ENCODE data around the gene GPR107. TPM values are rescaled to one million over a fixed set of nuclear protein-coding genes. Genes with fewer than 3 reads are reported as not detected.
"Not testable (repeated sequence)": the region's sequence is repeated elsewhere in the genome, so short reads cannot be mapped to it uniquely, and the experiment has no call there.

GPR107 gene
- total and polyA plus RNA-seq, 2 experiments from 2014 or later = 10.6 to 25.6 TPM

GRCh38 chr9:130021123-130021522, 32.6 kb upstream of the GPR107 start:
- 88% methylated on average over 2 of the region's 2 CpGs for WGBS (ENCODE audit: low lambda C conversion rate, missing lambda C conversion rate)
- Histone ChIP-seq H3K4me1 (ENCODE audit: insufficient read depth) (no peaks in the 10 kb centered on the region), H3K4me3 (no peak overlapping the region), H3K79me2 (peaks cover 84% of the 10 kb centered on the region), H3K27ac (no peak overlapping the region), H3K9me2 (replicated peaks; ENCODE audit: insufficient read depth) (no peaks in the 10 kb centered on the region), H3K27me3 (no peaks in the 10 kb centered on the region), H3K4me2 (no peak overlapping the region), H2AFZ (no peak overlapping the region), H4K20me1 (ENCODE audit: insufficient read depth, poor library complexity, severe bottlenecking) (no peaks in the 10 kb centered on the region), H3K36me3 (replicated peaks; ENCODE audit: insufficient read depth, low read depth) (no peaks in the 10 kb centered on the region), H3K9me3 (ENCODE audit: low read depth) (no peaks in the 10 kb centered on the region)
- TF ChIP-seq, protein P1, sequence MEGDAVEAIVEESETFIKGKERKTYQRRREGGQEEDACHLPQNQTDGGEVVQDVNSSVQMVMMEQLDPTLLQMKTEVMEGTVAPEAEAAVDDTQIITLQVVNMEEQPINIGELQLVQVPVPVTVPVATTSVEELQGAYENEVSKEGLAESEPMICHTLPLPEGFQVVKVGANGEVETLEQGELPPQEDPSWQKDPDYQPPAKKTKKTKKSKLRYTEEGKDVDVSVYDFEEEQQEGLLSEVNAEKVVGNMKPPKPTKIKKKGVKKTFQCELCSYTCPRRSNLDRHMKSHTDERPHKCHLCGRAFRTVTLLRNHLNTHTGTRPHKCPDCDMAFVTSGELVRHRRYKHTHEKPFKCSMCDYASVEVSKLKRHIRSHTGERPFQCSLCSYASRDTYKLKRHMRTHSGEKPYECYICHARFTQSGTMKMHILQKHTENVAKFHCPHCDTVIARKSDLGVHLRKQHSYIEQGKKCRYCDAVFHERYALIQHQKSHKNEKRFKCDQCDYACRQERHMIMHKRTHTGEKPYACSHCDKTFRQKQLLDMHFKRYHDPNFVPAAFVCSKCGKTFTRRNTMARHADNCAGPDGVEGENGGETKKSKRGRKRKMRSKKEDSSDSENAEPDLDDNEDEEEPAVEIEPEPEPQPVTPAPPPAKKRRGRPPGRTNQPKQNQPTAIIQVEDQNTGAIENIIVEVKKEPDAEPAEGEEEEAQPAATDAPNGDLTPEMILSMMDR (IDR thresholded peaks at IDR 0.05; ENCODE audit: poor library complexity) = no peak
- TF ChIP-seq EZH2phosphoT487 (IDR thresholded peaks at IDR 0.05; ENCODE audit: low read depth, severe bottlenecking, unreplicated experiment) (no peak), EZH2 (IDR thresholded peaks at IDR 0.05; ENCODE audit: borderline replicate concordance) (no peak)
- no peak for DNase-seq (ENCODE audit: low spot score)

GRCh38 chr9:130021842-130022241, 31.9 kb upstream of the GPR107 start:
- not testable (repeated sequence) for H3K36me3 ChIP-seq (replicated peaks; ENCODE audit: insufficient read depth, low read depth); H3K9me3 ChIP-seq (ENCODE audit: low read depth); H3K27ac ChIP-seq; H3K4me1 ChIP-seq (ENCODE audit: insufficient read depth); H3K4me2 ChIP-seq; H2AFZ ChIP-seq; H3K9me2 ChIP-seq (replicated peaks; ENCODE audit: insufficient read depth); H3K4me3 ChIP-seq; DNase-seq (ENCODE audit: low spot score); H4K20me1 ChIP-seq (ENCODE audit: insufficient read depth, poor library complexity, severe bottlenecking); H3K27me3 ChIP-seq
- 100% methylated on average over 3 of the region's 3 CpGs for WGBS (ENCODE audit: low lambda C conversion rate, missing lambda C conversion rate)
- peaks cover 86% of the 10 kb centered on the region for H3K79me2 ChIP-seq

- H3K9me2 ChIP-seq (replicated peaks; ENCODE audit: insufficient read depth) = no peaks in the 10 kb centered on the region
- H3K36me3 ChIP-seq (replicated peaks; ENCODE audit: insufficient read depth, low read depth) = no peaks in the 10 kb centered on the region
- H3K27ac ChIP-seq = no peak overlapping the region
- 84% methylated on average over 8 of the region's 8 CpGs for WGBS (ENCODE audit: low lambda C conversion rate, missing lambda C conversion rate)
- H2AFZ ChIP-seq = no peak overlapping the region
- H4K20me1 ChIP-seq (ENCODE audit: insufficient read depth, poor library complexity, severe bottlenecking) = no peaks in the 10 kb centered on the region
- no peak overlapping the region for H3K4me3 ChIP-seq
- peaks cover 90% of the 10 kb centered on the region for H3K79me2 ChIP-seq
- H3K4me2 ChIP-seq = no peak overlapping the region
- no peak for DNase-seq (ENCODE audit: low spot score)
- H3K4me1 ChIP-seq (ENCODE audit: insufficient read depth) = peaks cover under 1% of the 10 kb centered on the region
- TF ChIP-seq, protein P1 (IDR thresholded peaks at IDR 0.05; ENCODE audit: poor library complexity) = no peak
- TF ChIP-seq EZH2 (IDR thresholded peaks at IDR 0.05; ENCODE audit: borderline replicate concordance) (no peak), EZH2phosphoT487 (IDR thresholded peaks at IDR 0.05; ENCODE audit: low read depth, severe bottlenecking, unreplicated experiment) (no peak)
- H3K9me3 ChIP-seq (ENCODE audit: low read depth) = no peaks in the 10 kb centered on the region
- H3K27me3 ChIP-seq = no peaks in the 10 kb centered on the region
These were observed 31.1 kb upstream of the GPR107 start for GRCh38 chr9:130022566-130023143.

DNA sequence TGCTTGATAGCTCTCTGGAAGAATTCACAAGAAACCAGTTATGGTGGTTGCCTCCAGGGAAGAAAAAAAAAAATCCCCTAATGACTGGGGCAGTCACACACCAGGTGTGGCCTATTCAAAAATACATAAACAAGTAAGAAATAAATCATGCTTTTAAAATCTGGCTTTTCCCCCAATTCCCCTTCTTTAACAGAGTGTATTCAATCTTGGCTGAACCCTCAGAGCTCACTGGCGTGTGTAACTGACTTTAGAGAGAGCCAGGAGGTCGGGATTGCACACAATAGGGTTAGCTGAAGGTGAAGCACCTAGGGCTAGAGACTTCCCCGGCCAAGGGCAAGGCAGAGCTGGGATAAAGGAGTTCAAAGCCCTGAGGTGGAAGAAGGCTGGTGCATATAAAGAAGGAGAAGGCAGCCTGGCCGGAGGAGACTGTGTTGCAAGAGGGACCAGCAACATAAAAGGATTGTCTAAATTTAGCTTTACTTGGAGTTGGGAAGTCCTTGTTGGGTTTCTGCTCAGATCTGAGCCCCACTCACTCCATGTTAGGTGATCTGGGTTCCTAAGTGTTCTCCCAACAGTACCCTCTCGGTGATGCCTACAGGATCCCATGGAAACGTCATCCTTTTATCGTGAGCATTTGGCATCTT, 30.4 kb upstream of the GPR107 start:
- no peak overlapping the region for H3K4me2 ChIP-seq

More for the DNA sequence above, 30.4 kb upstream of the GPR107 start:
- no peaks in the 10 kb centered on the region for H3K9me3 ChIP-seq (ENCODE audit: low read depth)
- H3K9me2 ChIP-seq (replicated peaks; ENCODE audit: insufficient read depth) = no peaks in the 10 kb centered on the region
- no peak for DNase-seq (ENCODE audit: low spot score)
- no peaks in the 10 kb centered on the region for H3K27me3 ChIP-seq
- H4K20me1 ChIP-seq (ENCODE audit: insufficient read depth, poor library complexity, severe bottlenecking) = no peaks in the 10 kb centered on the region
- peaks cover 93% of the 10 kb centered on the region for H3K79me2 ChIP-seq
- H3K27ac ChIP-seq = no peak overlapping the region
- H3K4me1 ChIP-seq (ENCODE audit: insufficient read depth) = peaks cover 6% of the 10 kb centered on the region
- H3K4me3 ChIP-seq = no peak overlapping the region
- H3K36me3 ChIP-seq (replicated peaks; ENCODE audit: insufficient read depth, low read depth) = no peaks in the 10 kb centered on the region
- WGBS (ENCODE audit: low lambda C conversion rate, missing lambda C conversion rate) = 80% methylated on average over 7 of the region's 7 CpGs
- H2AFZ ChIP-seq = no peak overlapping the region
- TF ChIP-seq EZH2phosphoT487 (IDR thresholded peaks at IDR 0.05; ENCODE audit: low read depth, severe bottlenecking, unreplicated experiment) = no peak
- TF ChIP-seq, protein P1 (IDR thresholded peaks at IDR 0.05; ENCODE audit: poor library complexity) = no peak

All from hepatocyte (in vitro differentiated cells).